ENCODE measurements around the gene NAT10. TPM values are rescaled to one million over a fixed set of nuclear protein-coding genes. Genes with fewer than 3 reads are reported as not detected.

Gene NAT10
- total RNA-seq, 6 donors from 2014 or later: 19.3 to 69.1 (median 32.5) TPM

GRCh38 chr11:34158661-34159060 is 53.2 kb downstream of the NAT10 start:
- DNase-seq: no peak
- Histone ChIP-seq H3K27ac (no peak overlapping the region), H3K27me3 (no peaks in the 10 kb centered on the region), H3K4me3 (no peak overlapping the region), H3K36me3 (peaks cover 0 to 6% (median 0%) of the 10 kb centered on the region in 4 donors), H3K9me3 (no peaks in the 10 kb centered on the region), H3K4me1 (peaks cover 6 to 23% (median 12%) of the 10 kb centered on the region in 4 donors)
- 46 to 68% methylated on average over 4 to 6 of the region's 6 CpGs for WGBS, 2 donors
- TF ChIP-seq POLR2AphosphoS5 (IDR thresholded peaks at IDR 0.05): no peak
- no peak for TF ChIP-seq EP300 (IDR thresholded peaks at IDR 0.05)
- no peak for TF ChIP-seq CTCF (IDR thresholded peaks at IDR 0.05)
- TF ChIP-seq POLR2A (IDR thresholded peaks at IDR 0.05): no peak
- ATAC-seq (ENCODE audit: low FRiP score in 2 of 2): no peak

GRCh38 chr11:34160049-34160721 is 54.8 kb downstream of the NAT10 start:
- TF ChIP-seq EP300 (IDR thresholded peaks at IDR 0.05) (no peak), POLR2A (IDR thresholded peaks at IDR 0.05) (no peak), CTCF (IDR thresholded peaks at IDR 0.05) (no peak), POLR2AphosphoS5 (IDR thresholded peaks at IDR 0.05) (no peak)
- no peak for DNase-seq

GRCh38 chr11:34160791-34161190 is 55.4 kb downstream of the NAT10 start:
- Histone ChIP-seq H3K36me3 (peaks cover 0 to 6% (median 0%) of the 10 kb centered on the region in 4 donors), H3K9me3 (no peaks in the 10 kb centered on the region), H3K27ac (no peak overlapping the region), H3K4me1 (peaks cover 0 to 3% (median under 1%) of the 10 kb centered on the region in 4 donors), H3K27me3 (no peaks in the 10 kb centered on the region), H3K4me3 (no peak overlapping the region)
- DNase-seq (no peak), ATAC-seq (ENCODE audit: low FRiP score in 2 of 2) (no peak)
- WGBS, 2 donors: 91 to 93% methylated on average over 6 to 18 of the region's 18 CpGs
- TF ChIP-seq CTCF (IDR thresholded peaks at IDR 0.05): no peak
- TF ChIP-seq POLR2AphosphoS5 (IDR thresholded peaks at IDR 0.05): no peak
- TF ChIP-seq POLR2A (IDR thresholded peaks at IDR 0.05): no peak
- TF ChIP-seq EP300 (IDR thresholded peaks at IDR 0.05): no peak

More at GRCh38 chr11:34160049-34160721, 54.8 kb downstream of the NAT10 start:
- Histone ChIP-seq H3K27me3 (no peaks in the 10 kb centered on the region), H3K27ac (no peak overlapping the region), H3K9me3 (no peaks in the 10 kb centered on the region), H3K36me3 (peaks cover 0 to 6% (median 0%) of the 10 kb centered on the region in 4 donors), H3K4me3 (no peak overlapping the region), H3K4me1 (peaks cover 4 to 8% (median 5%) of the 10 kb centered on the region in 4 donors)
- 72 to 85% methylated on average over 20 to 22 of the region's 22 CpGs for WGBS, 2 donors
- ATAC-seq (ENCODE audit: low FRiP score in 2 of 2): no peak

- H3K9me3 ChIP-seq: no peaks in the 10 kb centered on the region
- no peak overlapping the region for H3K27ac ChIP-seq
- no peaks in the 10 kb centered on the region for H3K27me3 ChIP-seq
- ATAC-seq (ENCODE audit: low FRiP score in 2 of 2) (no peak), DNase-seq (no peak)
- no peak for TF ChIP-seq CTCF (IDR thresholded peaks at IDR 0.05)
- no peak for TF ChIP-seq POLR2A (IDR thresholded peaks at IDR 0.05)
- no peak for TF ChIP-seq EP300 (IDR thresholded peaks at IDR 0.05)
- TF ChIP-seq POLR2AphosphoS5 (IDR thresholded peaks at IDR 0.05): no peak
- H3K4me3 ChIP-seq: no peak overlapping the region
- WGBS, 2 donors: 90 to 100% methylated on average over 1 to 6 of the region's 6 CpGs
- no peaks in the 10 kb centered on the region for H3K4me1 ChIP-seq
- peaks cover 0 to 6% (median 0%) of the 10 kb centered on the region in 4 donors for H3K36me3 ChIP-seq
These were observed 55.9 kb downstream of the NAT10 start for GRCh38 chr11:34161361-34161760.
